ENCODE results near the gene PCDHB14.
"Not testable (repeated sequence)": the region's sequence is repeated elsewhere in the genome, so short reads cannot be mapped to it uniquely, and the experiment has no call there.

PCDHB14 gene

GRCh38 chr5:141223112-141223783 lies at the start of gene PCDHB14:
TSS of gene PCDHB14 (plus strand) at chr5:141223343. CDS start at chr5:141223506, 163 bp downstream.
- no peak for DNase-seq (ENCODE audit: low read depth)

- not testable (repeated sequence) for DNase-seq (ENCODE audit: low read depth)
Measured at GRCh38 chr5:141174291-141175104, 48.6 kb upstream of the PCDHB14 start.

- no peak for DNase-seq (ENCODE audit: low read depth)
Measured at GRCh38 chr5:141175933-141176332, 47.2 kb upstream of the PCDHB14 start.

- not testable (repeated sequence) for DNase-seq (ENCODE audit: low read depth)
Measured at GRCh38 chr5:141177577-141178191, 45.5 kb upstream of the PCDHB14 start, which contains the start of gene PCDHB8. TSS of gene PCDHB8 (plus strand) at chr5:141177790. CDS start at chr5:141178035, 245 bp downstream.

GRCh38 chr5:141179371-141179770 lies 43.8 kb upstream of the PCDHB14 start:
- DNase-seq (ENCODE audit: low read depth) = not testable (repeated sequence)

- not testable (repeated sequence) for DNase-seq (ENCODE audit: low read depth)
Measured at GRCh38 chr5:141179876-141180275, 43.3 kb upstream of the PCDHB14 start.

GRCh38 chr5:141180313-141180712 lies 42.8 kb upstream of the PCDHB14 start:
- DNase-seq (ENCODE audit: low read depth) = no peak

GRCh38 chr5:141182248-141182647 lies 40.9 kb upstream of the PCDHB14 start, which contains the start of gene PCDHB16:
TSS of gene PCDHB16 (plus strand) at chr5:141182387. CDS start at chr5:141182560, 173 bp downstream.
- DNase-seq (ENCODE audit: low read depth) = no peak

GRCh38 chr5:141184117-141184855 lies 38.9 kb upstream of the PCDHB14 start:
- not testable (repeated sequence) for DNase-seq (ENCODE audit: low read depth)

- DNase-seq (ENCODE audit: low read depth) = no peak
Measured at GRCh38 chr5:141186897-141187512, 36.1 kb upstream of the PCDHB14 start, which contains the start of gene PCDHB9. TSS of gene PCDHB9 (plus strand) at chr5:141187161. CDS start at chr5:141187319, 158 bp downstream.

GRCh38 chr5:141188682-141189081 lies 34.5 kb upstream of the PCDHB14 start:
- DNase-seq (ENCODE audit: low read depth) = not testable (repeated sequence)

- not testable (repeated sequence) for DNase-seq (ENCODE audit: low read depth)
Measured at GRCh38 chr5:141189131-141189530, 34.0 kb upstream of the PCDHB14 start.

- DNase-seq (ENCODE audit: low read depth) = no peak
Measured at GRCh38 chr5:141192110-141192725, 30.9 kb upstream of the PCDHB14 start, which contains the start of gene PCDHB10. TSS of gene PCDHB10 (plus strand) at chr5:141192353. CDS start at chr5:141192553, 200 bp downstream.

- not testable (repeated sequence) for DNase-seq (ENCODE audit: low read depth)
Measured at GRCh38 chr5:141194332-141194731, 28.8 kb upstream of the PCDHB14 start.

- DNase-seq (ENCODE audit: low read depth) = no peak
Measured at GRCh38 chr5:141196363-141196762, 26.8 kb upstream of the PCDHB14 start.

- no peak for DNase-seq (ENCODE audit: low read depth)
Measured at GRCh38 chr5:141199359-141200235, 23.5 kb upstream of the PCDHB14 start, which contains the start of gene PCDHB11. TSS of gene PCDHB11 (plus strand) at chr5:141199627. CDS start at chr5:141199775, 148 bp downstream.

GRCh38 chr5:141201126-141201525 lies 22.0 kb upstream of the PCDHB14 start:
- DNase-seq (ENCODE audit: low read depth) = not testable (repeated sequence)

GRCh38 chr5:141201646-141202045 lies 21.5 kb upstream of the PCDHB14 start:
- not testable (repeated sequence) for DNase-seq (ENCODE audit: low read depth)

GRCh38 chr5:141208478-141208877 lies 14.7 kb upstream of the PCDHB14 start, which contains the start of gene PCDHB12:
TSS of gene PCDHB12 (plus strand) at chr5:141208719. CDS start at chr5:141208908, 189 bp downstream.
- no peak for DNase-seq (ENCODE audit: low read depth)

All from stimulated activated CD8-positive, alpha-beta memory T cell treated with anti-CD3 and anti-CD28 coated beads, Interleukin-7, amount 100 ng/mL, for 24 hours (primary cell).